ENCODE data around the gene GRIN3A. TPM values are rescaled to one million over a fixed set of nuclear protein-coding genes. Genes with fewer than 3 reads are reported as not detected.

Gene GRIN3A
- total RNA-seq, 1 experiment from 2014 or later = not detected

- H3K36me3 Mint-ChIP-seq (ENCODE audit: insufficient read depth, unreplicated experiment) = no peaks in the 10 kb centered on the region
- no peak for TF ChIP-seq CTCF (IDR thresholded peaks at IDR 0.05; ENCODE audit: insufficient read depth in 1 of 2, low read depth in 1 of 2, low read length in 1 of 2, severe bottlenecking in 1 of 2, unreplicated experiment in 1 of 2)
- peaks cover 16% of the 10 kb centered on the region; the same call in 1 of the 2 replicates for H3K4me1 ChIP-seq
- no peaks in the 10 kb centered on the region for H3K36me3 ChIP-seq (ENCODE audit: control insufficient read depth, insufficient read depth, low read length)
- H3K4me3 ChIP-seq (ENCODE audit: low read depth, low read length) = no peak overlapping the region
- peaks cover 2% of the 10 kb centered on the region for H3K27me3 Mint-ChIP-seq (ENCODE audit: insufficient read depth, unreplicated experiment)
- no peaks in the 10 kb centered on the region for H3K9me3 Mint-ChIP-seq (ENCODE audit: unreplicated experiment)
- BruUV-seq (replicated peaks) = no TSS peak
- intact Hi-C loops (cut with micrococcal nuclease; ENCODE audit: unreplicated experiment) = no loop called here
- POLR2A ChIA-PET = no interaction called here
- H3K27ac Mint-ChIP-seq (ENCODE audit: unreplicated experiment) = no peak overlapping the region
- no peak overlapping the region for H3K4me3 Mint-ChIP-seq (ENCODE audit: unreplicated experiment)
- CTCF ChIA-PET = no interaction called here
- DNase-seq = no peak
- peaks cover 12% of the 10 kb centered on the region for H3K4me1 Mint-ChIP-seq (ENCODE audit: low read depth, unreplicated experiment)
- H3K27me3 ChIP-seq (replicated peaks; ENCODE audit: control insufficient read depth, insufficient read depth, low read length) = no peaks in the 10 kb centered on the region
- no peaks in the 10 kb centered on the region for H3K9me3 ChIP-seq
Observed at GRCh38 chr9:101629636-101630035, 108.8 kb downstream of the GRIN3A start.

DNA sequence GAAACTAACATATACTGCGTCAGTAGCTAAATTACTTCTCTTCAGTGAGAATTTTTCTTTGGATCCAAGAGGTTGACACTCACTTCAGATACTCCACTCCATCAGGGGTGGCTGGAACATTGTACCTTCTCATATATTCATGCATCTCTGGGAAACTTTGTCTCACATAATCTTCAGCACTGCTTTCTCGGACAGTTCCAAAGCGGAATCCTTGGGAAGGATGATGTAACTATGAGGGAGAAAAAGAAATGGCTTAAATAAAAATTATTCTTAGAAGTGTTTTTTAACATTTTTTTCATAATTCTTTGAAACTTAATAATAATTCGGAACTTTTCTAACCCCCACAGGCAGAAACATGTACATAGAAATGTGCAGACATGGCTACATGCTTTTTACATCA, 110.3 kb downstream of the GRIN3A start:
- Histone ChIP-seq H3K36me3 (ENCODE audit: control insufficient read depth, insufficient read depth, low read length) (no peaks in the 10 kb centered on the region), H3K4me1 (peaks cover 16% of the 10 kb centered on the region; the same call in 1 of the 2 replicates), H3K27me3 (replicated peaks; ENCODE audit: control insufficient read depth, insufficient read depth, low read length) (no peaks in the 10 kb centered on the region), H3K9me3 (no peaks in the 10 kb centered on the region), H3K4me3 (ENCODE audit: low read depth, low read length) (no peak overlapping the region)
- no TSS peak for BruUV-seq (replicated peaks)
- H3K36me3 Mint-ChIP-seq (ENCODE audit: insufficient read depth, unreplicated experiment) = no peaks in the 10 kb centered on the region
- DNase-seq = peak in 1 of 2 experiments; percentile 21
- no peak overlapping the region for H3K4me3 Mint-ChIP-seq (ENCODE audit: unreplicated experiment)
- peaks cover 12% of the 10 kb centered on the region for H3K4me1 Mint-ChIP-seq (ENCODE audit: low read depth, unreplicated experiment)
- TF ChIP-seq CTCF (IDR thresholded peaks at IDR 0.05; ENCODE audit: insufficient read depth in 1 of 2, low read depth in 1 of 2, low read length in 1 of 2, severe bottlenecking in 1 of 2, unreplicated experiment in 1 of 2) = no peak
- POLR2A ChIA-PET = no interaction called here
- CTCF ChIA-PET = no interaction called here
- H3K9me3 Mint-ChIP-seq (ENCODE audit: unreplicated experiment) = no peaks in the 10 kb centered on the region
- intact Hi-C loops (cut with micrococcal nuclease; ENCODE audit: unreplicated experiment) = no loop called here
- H3K27me3 Mint-ChIP-seq (ENCODE audit: insufficient read depth, unreplicated experiment) = peaks cover 2% of the 10 kb centered on the region
- no peak overlapping the region for H3K27ac Mint-ChIP-seq (ENCODE audit: unreplicated experiment)

GRCh38 chr9:101626295-101626694, 112.2 kb downstream of the GRIN3A start:
- Mint-ChIP-seq H3K27ac (ENCODE audit: unreplicated experiment) (no peak overlapping the region), H3K4me1 (ENCODE audit: low read depth, unreplicated experiment) (peaks cover 12% of the 10 kb centered on the region), H3K27me3 (ENCODE audit: insufficient read depth, unreplicated experiment) (no peaks in the 10 kb centered on the region), H3K9me3 (ENCODE audit: unreplicated experiment) (no peaks in the 10 kb centered on the region), H3K36me3 (ENCODE audit: insufficient read depth, unreplicated experiment) (no peaks in the 10 kb centered on the region), H3K4me3 (ENCODE audit: unreplicated experiment) (no peak overlapping the region)
- no peak for DNase-seq
- intact Hi-C loops (cut with micrococcal nuclease; ENCODE audit: unreplicated experiment) = no loop called here
- peaks cover 14% of the 10 kb centered on the region; the same call in 1 of the 2 replicates for H3K4me1 ChIP-seq
- H3K36me3 ChIP-seq (ENCODE audit: control insufficient read depth, insufficient read depth, low read length) = no peaks in the 10 kb centered on the region
- no peaks in the 10 kb centered on the region for H3K27me3 ChIP-seq (replicated peaks; ENCODE audit: control insufficient read depth, insufficient read depth, low read length)
- no peak for TF ChIP-seq CTCF (IDR thresholded peaks at IDR 0.05; ENCODE audit: insufficient read depth in 1 of 2, low read depth in 1 of 2, low read length in 1 of 2, severe bottlenecking in 1 of 2, unreplicated experiment in 1 of 2)
- H3K9me3 ChIP-seq = no peaks in the 10 kb centered on the region
- BruUV-seq (replicated peaks) = no TSS peak
- H3K4me3 ChIP-seq (ENCODE audit: low read depth, low read length) = no peak overlapping the region
- ChIA-PET POLR2A (no interaction called here), CTCF (no interaction called here)

Data from Caco-2 (cell line).